ENCODE measurements around the gene STX8.

Gene STX8

DNA sequence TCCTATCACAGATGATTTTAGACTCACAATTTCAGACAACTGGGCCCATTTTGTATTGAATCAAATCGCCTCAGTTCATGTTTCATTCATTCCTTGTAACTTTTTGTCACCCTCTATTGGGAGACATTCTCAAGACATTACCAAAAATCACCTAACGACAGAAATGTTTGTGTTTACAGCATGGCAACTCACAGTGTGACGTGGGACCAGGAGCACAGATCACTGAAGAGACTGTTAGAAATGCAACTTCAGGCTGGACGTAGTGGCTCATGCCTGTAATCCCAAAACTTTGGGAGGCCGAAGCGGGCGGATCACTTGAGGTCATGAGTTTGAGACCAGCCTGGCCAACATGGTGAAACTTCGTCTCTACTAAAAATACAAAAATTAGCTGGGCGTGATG lies 304.7 kb downstream of the STX8 start:
- H3K4me3 ChIP-seq = no peak overlapping the region
- TF ChIP-seq, protein P1, sequence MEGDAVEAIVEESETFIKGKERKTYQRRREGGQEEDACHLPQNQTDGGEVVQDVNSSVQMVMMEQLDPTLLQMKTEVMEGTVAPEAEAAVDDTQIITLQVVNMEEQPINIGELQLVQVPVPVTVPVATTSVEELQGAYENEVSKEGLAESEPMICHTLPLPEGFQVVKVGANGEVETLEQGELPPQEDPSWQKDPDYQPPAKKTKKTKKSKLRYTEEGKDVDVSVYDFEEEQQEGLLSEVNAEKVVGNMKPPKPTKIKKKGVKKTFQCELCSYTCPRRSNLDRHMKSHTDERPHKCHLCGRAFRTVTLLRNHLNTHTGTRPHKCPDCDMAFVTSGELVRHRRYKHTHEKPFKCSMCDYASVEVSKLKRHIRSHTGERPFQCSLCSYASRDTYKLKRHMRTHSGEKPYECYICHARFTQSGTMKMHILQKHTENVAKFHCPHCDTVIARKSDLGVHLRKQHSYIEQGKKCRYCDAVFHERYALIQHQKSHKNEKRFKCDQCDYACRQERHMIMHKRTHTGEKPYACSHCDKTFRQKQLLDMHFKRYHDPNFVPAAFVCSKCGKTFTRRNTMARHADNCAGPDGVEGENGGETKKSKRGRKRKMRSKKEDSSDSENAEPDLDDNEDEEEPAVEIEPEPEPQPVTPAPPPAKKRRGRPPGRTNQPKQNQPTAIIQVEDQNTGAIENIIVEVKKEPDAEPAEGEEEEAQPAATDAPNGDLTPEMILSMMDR (IDR thresholded peaks at IDR 0.05) = no peak

GRCh38 chr17:9269350-9270035 lies 306.1 kb downstream of the STX8 start:
- no peak for DNase-seq (ENCODE audit: low spot score)
- TF ChIP-seq, protein P1 (IDR thresholded peaks at IDR 0.05) = no peak
- Histone ChIP-seq H3K4me3 (no peak overlapping the region), H3K27ac (no peak overlapping the region)

More for the DNA sequence above, 304.7 kb downstream of the STX8 start:
- no peak overlapping the region for H3K27ac ChIP-seq
- DNase-seq (ENCODE audit: low spot score) = no peak

DNA sequence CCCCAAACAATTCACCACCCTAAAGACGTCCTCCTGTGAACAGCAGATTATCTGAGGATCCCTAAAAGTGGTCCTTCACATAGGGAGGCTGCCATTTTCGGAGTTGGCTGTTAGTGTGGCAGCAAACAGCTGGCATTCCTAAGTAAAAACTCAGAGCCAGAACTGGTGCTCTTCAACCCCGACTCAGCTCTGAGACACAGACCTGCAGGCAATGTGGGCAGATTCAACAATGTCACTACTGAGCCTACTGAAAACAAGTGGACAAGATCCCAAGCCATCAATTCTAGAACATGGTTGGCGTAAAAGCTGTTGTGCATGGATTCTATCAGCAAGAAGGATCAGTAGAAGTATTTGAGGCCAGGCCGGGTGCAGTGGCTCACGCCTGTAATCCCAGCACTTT lies 307.1 kb downstream of the STX8 start:
- no peak overlapping the region for H3K4me3 ChIP-seq
- DNase-seq (ENCODE audit: low spot score) = no peak
- TF ChIP-seq, protein P1 (IDR thresholded peaks at IDR 0.05) = no peak
- H3K27ac ChIP-seq = no peak overlapping the region

DNA sequence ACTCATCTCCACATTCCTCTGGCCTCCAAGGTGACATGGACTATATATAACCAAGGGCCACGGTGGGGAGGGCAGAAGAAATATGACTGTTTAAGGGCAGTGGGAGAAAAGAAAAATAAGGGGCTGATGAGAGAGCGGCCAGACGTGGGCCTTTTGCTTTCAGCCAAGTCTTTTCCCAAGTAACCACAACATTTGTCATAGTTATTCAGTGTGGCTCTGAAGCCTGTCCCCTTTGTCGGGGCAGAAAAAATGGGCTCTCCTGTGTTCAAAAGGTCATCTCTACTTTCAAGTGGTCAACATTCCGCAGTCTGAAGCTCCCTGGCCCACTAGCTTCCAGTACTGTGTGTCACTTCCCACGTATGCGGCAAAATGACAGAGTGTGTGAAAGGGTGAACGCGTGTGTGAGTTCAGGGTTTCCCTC lies 308.9 kb downstream of the STX8 start:
- TF ChIP-seq, protein P1 (IDR thresholded peaks at IDR 0.05) = no peak
- no peak overlapping the region for H3K4me3 ChIP-seq
- no peak overlapping the region for H3K27ac ChIP-seq
- no peak for DNase-seq (ENCODE audit: low spot score)

GRCh38 chr17:9266031-9266680 lies 309.5 kb downstream of the STX8 start:
- no peak overlapping the region for H3K4me3 ChIP-seq
- no peak overlapping the region for H3K27ac ChIP-seq
- no peak for DNase-seq (ENCODE audit: low spot score)
- TF ChIP-seq, protein P1 (IDR thresholded peaks at IDR 0.05) = no peak

DNA sequence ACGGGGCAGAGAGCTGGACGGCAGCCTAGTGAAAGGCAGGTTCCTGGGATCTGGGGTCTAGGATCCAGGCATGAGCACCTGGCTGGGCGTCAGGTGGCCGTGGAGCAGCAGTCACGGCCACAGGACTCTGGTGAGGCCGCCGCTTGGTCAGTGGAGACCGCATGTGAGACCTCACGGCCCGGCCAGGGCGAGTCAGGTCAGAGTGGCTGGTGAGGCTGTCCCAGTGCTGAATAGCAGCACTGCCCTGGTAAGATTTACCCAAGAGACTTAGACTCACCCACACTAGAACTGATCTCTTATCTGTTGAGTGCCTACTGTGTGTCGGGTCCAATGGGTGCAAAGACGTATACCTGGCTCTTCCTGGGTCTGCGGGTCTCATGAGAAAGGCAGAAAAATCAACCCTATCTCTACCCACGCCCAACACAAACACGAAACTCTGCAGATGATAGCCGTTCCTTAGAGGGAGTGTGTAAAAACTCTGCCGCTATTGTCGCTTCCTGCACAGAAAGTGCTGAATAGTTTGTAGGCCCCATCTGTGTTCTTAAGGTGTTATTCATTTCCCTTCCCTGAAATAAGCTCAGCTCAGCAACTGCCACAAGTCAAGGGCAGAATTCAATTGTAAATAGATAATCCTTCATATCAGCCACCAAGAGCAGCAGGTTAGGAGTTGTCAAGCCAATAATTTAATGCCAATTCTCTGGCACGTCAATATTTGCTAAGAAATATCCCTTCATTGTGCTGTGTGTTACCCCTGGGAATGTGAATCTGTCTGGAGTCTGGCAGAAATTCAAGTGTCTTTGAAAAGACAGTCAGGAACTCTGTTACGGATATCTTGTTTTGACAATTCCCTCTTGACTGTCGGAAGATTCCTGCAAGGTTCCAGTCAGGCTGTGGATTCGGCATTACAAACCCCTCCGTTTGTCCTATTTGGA lies 314.3 kb downstream of the STX8 start:
- TF ChIP-seq, protein P1 (IDR thresholded peaks at IDR 0.05) = no peak
- no peak for DNase-seq (ENCODE audit: low spot score)
- peak overlapping the region in 1 of 2 donors; percentile 16 for H3K27ac ChIP-seq
- H3K4me3 ChIP-seq = no peak overlapping the region

Data from coronary artery (tissue), 2 donors.